Endothelial cell of umbilical vein (primary cell): ENCODE results near the gene TNFRSF1A. TPM values are rescaled to one million over a fixed set of nuclear protein-coding genes. Genes with fewer than 3 reads are reported as not detected.

Experiments used
- BruUV-seq: library from RNA; stranded (reverse); fragments of 400-500 nt; replicated peaks from 2 replicates; lab custom pipeline; 2021; lab: Mats Ljungman, UMichigan
- CTCF ChIA-PET: fragments of 300-600, 350-600 bp; sonication (Branson Sonifier 250); formaldehyde crosslinking; loops from one replicate; lab custom pipeline; 2021; ENCODE audit warnings: antibody characterized with exemption, inconsistent platforms; lab: Charles Lee
- POLR2A ChIA-PET: fragments of 300-600, 350-600 bp; sonication (Branson Sonifier 250); formaldehyde crosslinking; loops from one replicate; lab custom pipeline; 2021; ENCODE audit warnings: antibody characterized with exemption, inconsistent platforms; lab: Charles Lee
- DNase-seq: peaks from one replicate; pipeline ENCODE4 v3.0.0-alpha.2; 2011; ENCODE audit warnings: low read depth, low spot score
- FAIRE-seq: peaks from 2 replicates; lab custom pipeline; 2011; peaks lifted over from hg19 to GRCh38; lab: Jason Lieb, UNC
- H2AFZ ChIP-seq: 2 replicates; pipeline ENCODE4 v1.6.0; 2012; ENCODE audit warnings: low read depth, low read length, control low read depth, inconsistent platforms
- H3K27ac ChIP-seq: 2 replicates; pipeline ENCODE4 v1.5.1; 2011; ENCODE audit warnings: low read depth, mild to moderate bottlenecking, control low read depth, low read length, moderate library complexity; ENCODE audit not compliant: insufficient read depth
- H3K27me3 ChIP-seq, 2 experiments: 2 replicates each; pipeline versions ENCODE4 v1.6.0 to v1.6.1; 2011; ENCODE audit warnings: low read length in 2 of 2, mixed read lengths in 1 of 2; ENCODE audit not compliant: control insufficient read depth in 2 of 2, insufficient read depth in 2 of 2
- H3K36me3 ChIP-seq, 2 experiments: 2 replicates in 1 of 2; 3 replicates in 1 of 2; pipeline ENCODE4 v1.5.1; 2011; ENCODE audit warnings: low read length in 2 of 2, mild to moderate bottlenecking in 1 of 2, moderate library complexity in 1 of 2; ENCODE audit not compliant: control insufficient read depth in 2 of 2, insufficient read depth in 2 of 2; ENCODE audit errors: extremely low read depth in 1 of 2
- H3K4me1 ChIP-seq: 3 replicates; pipeline ENCODE4 v1.5.1; 2011; ENCODE audit warnings: mild to moderate bottlenecking, low read length; ENCODE audit not compliant: control insufficient read depth, insufficient read depth; ENCODE audit errors: extremely low read depth
- H3K4me2 ChIP-seq: 2 replicates; pipeline ENCODE4 v1.6.1; 2011; ENCODE audit warnings: low read length, control low read depth, mixed read lengths; ENCODE audit not compliant: insufficient read depth
- H3K4me3 ChIP-seq, 3 experiments: fragments of 200-600 bp in 1 of 3; sonication (generic), shearing (Covaris generic) in 1 of 3; replicated peaks in 1 of 3; 2 replicates each; pipeline ENCODE4 v1.5.1; 2011 to 2016; ENCODE audit warnings: control low read depth in 3 of 3, low read length in 3 of 3, mild to moderate bottlenecking in 2 of 3, inconsistent platforms in 1 of 3, low read depth in 1 of 3, moderate library complexity in 1 of 3; ENCODE audit not compliant: insufficient read depth in 1 of 3
- H3K79me2 ChIP-seq: 2 replicates; pipeline ENCODE4 v1.6.0; 2012; ENCODE audit warnings: low read length, inconsistent platforms; ENCODE audit not compliant: control insufficient read depth, insufficient read depth
- H3K9ac ChIP-seq: replicated peaks from 2 replicates; pipeline ENCODE3; 2011; ENCODE audit warnings: low read length, control low read depth; ENCODE audit not compliant: insufficient read depth; ENCODE audit errors: extremely low read depth
- H3K9me1 ChIP-seq: replicated peaks from 3 replicates; pipeline ENCODE4 v1.6.0; 2011; ENCODE audit warnings: mild to moderate bottlenecking, low read length; ENCODE audit not compliant: control insufficient read depth, insufficient read depth; ENCODE audit errors: extremely low read depth
- H3K9me3 ChIP-seq: replicated peaks from 2 replicates; pipeline ENCODE4 v1.5.1; 2012; ENCODE audit warnings: low read length, inconsistent platforms; ENCODE audit not compliant: control insufficient read depth, insufficient read depth
- H4K20me1 ChIP-seq: replicated peaks from 2 replicates; pipeline ENCODE3; 2011; ENCODE audit warnings: mild to moderate bottlenecking, low read length; ENCODE audit not compliant: control insufficient read depth, insufficient read depth; ENCODE audit errors: extremely low read depth
- CTCF ChIP-seq, 2 donors: IDR thresholded peaks; 1 replicate in 1 of 2; 2 replicates in 1 of 2; pipeline ENCODE4 v1.5.1; 2011; ENCODE audit warnings: low read length in 2 of 2, mild to moderate bottlenecking in 2 of 2, moderate library complexity in 2 of 2, control low read depth in 1 of 2, inconsistent platforms in 1 of 2, low read depth in 1 of 2; ENCODE audit not compliant: insufficient read depth in 1 of 2; ENCODE audit errors: extremely low read depth in 1 of 2
- EZH2 ChIP-seq: IDR thresholded peaks from 2 replicates; pipeline ENCODE4 v1.6.1; 2012; ENCODE audit warnings: borderline replicate concordance, low read depth, mild to moderate bottlenecking, moderate library complexity, low read length, inconsistent platforms; ENCODE audit not compliant: severe bottlenecking
- FOS ChIP-seq: IDR thresholded peaks from 2 replicates; pipeline ENCODE4 v1.6.1; 2011; ENCODE audit warnings: mild to moderate bottlenecking, low read length, moderate library complexity, borderline replicate concordance; ENCODE audit not compliant: insufficient read depth
- GATA2 ChIP-seq: IDR thresholded peaks from 2 replicates; pipeline ENCODE4 v1.7.0; 2011; ENCODE audit warnings: low read depth, mild to moderate bottlenecking, moderate library complexity, mixed read lengths, low read length; ENCODE audit not compliant: insufficient read length, insufficient read depth
- JUN ChIP-seq: IDR thresholded peaks from 2 replicates; pipeline ENCODE4 v1.6.1; 2011; ENCODE audit warnings: borderline replicate concordance, low read depth; ENCODE audit not compliant: insufficient read length, insufficient read depth
- MYC ChIP-seq: IDR thresholded peaks from one replicate; pipeline ENCODE4 v1.6.1; 2011; ENCODE audit warnings: mild to moderate bottlenecking, low read depth, low read length
- POLR2A ChIP-seq: IDR thresholded peaks from 2 replicates; pipeline ENCODE4 v1.6.1; 2012; ENCODE audit warnings: low read depth, mild to moderate bottlenecking, control low read depth, low read length
- POLR2AphosphoS5 ChIP-seq: IDR thresholded peaks from 2 replicates; pipeline ENCODE4 v1.6.1; 2012; ENCODE audit warnings: low read depth, mild to moderate bottlenecking, control low read depth, low read length, moderate library complexity; ENCODE audit not compliant: insufficient read depth
- dilution Hi-C: fragments of 300-500 bp; cut with MboI; formaldehyde crosslinking; loops from one replicate; pipeline ENCODE4 v1.15.0; 2019; ENCODE audit warnings: low sequenced_read_pairs; ENCODE audit not compliant: extremely low pct_ligation_motif_present
- intact Hi-C: fragments of 100-400 bp; cut with micrococcal nuclease; formaldehyde crosslinking; loops from one replicate; pipeline ENCODE4 v1.10.0; 2022
- polyA plus RNA-seq, 4 experiments: library from polyadenylated mRNA; depleted of rRNA in 3 of 4; stranded (reverse) in 3 of 4; unstranded in 1 of 4; fragments of >200 nt; gene quantifications; 2 replicates each; pipeline versions ENCODE4 v1.2.1 to v1.2.3, GENCODE V29; 2011 to 2012; ENCODE audit warnings: missing spikeins in 1 of 4
- total RNA-seq: library from RNA; stranded (reverse); gene quantifications from 2 replicates; pipeline ENCODE4 v1.2.3, GENCODE V29; 2021
- TF ChIP-seq, protein P1 (sequence below): IDR thresholded peaks from 2 replicates; pipeline ENCODE4 v1.6.1; 2011; ENCODE audit not compliant: insufficient read depth, insufficient read length

The TNFRSF1A gene
- total and polyA plus RNA-seq, 2 donors (not counting 3 experiments of a cell fraction or from before 2014, with no cell fraction given): 86.5 to 98.2 TPM

- H4K20me1 ChIP-seq: no peaks in the 10 kb centered on the region
- BruUV-seq: no TSS peak
- H3K9me1 ChIP-seq: no peaks in the 10 kb centered on the region
- H2AFZ ChIP-seq: no peak overlapping the region
- FAIRE-seq (no peak), DNase-seq (no peak)
- H3K4me2 ChIP-seq: no peak overlapping the region
- no peaks in the 10 kb centered on the region for H3K27me3 ChIP-seq
- H3K9ac ChIP-seq: no peak overlapping the region
- no peaks in the 10 kb centered on the region for H3K9me3 ChIP-seq
- ChIA-PET CTCF (interaction anchor here (1.0 kb wide), 1 partner anchor 75 kb away, joined by 3 read pairs; no protein-coding TSS in a partner anchor), POLR2A (no interaction called here)
- H3K79me2 ChIP-seq: peaks cover 7% of the 10 kb centered on the region
- intact Hi-C loops (no loop called here), dilution Hi-C loops (no loop called here)
- H3K4me1 ChIP-seq: peaks cover 2% of the 10 kb centered on the region
- peaks cover 11 to 30% of the 10 kb centered on the region in 2 experiments for H3K36me3 ChIP-seq
- H3K4me3 ChIP-seq: no peak overlapping the region
- TF ChIP-seq POLR2AphosphoS5: no peak
- no peak for TF ChIP-seq CTCF (IDR thresholded peaks at IDR 0.05; ENCODE audit: extremely low read depth in 1 of 2, insufficient read depth in 1 of 2, low read depth in 1 of 2, low read length in 2 of 2)
- TF ChIP-seq, protein P1, sequence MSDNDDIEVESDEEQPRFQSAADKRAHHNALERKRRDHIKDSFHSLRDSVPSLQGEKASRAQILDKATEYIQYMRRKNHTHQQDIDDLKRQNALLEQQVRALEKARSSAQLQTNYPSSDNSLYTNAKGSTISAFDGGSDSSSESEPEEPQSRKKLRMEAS: no peak
- TF ChIP-seq FOS: no peak
- no peak for TF ChIP-seq JUN
- TF ChIP-seq POLR2A: no peak
- no peak for TF ChIP-seq EZH2
- TF ChIP-seq MYC: no peak
- TF ChIP-seq GATA2: no peak
- no peak overlapping the region for H3K27ac ChIP-seq
These were observed 48.4 kb upstream of the TNFRSF1A start for GRCh38 chr12:6390084-6390799.
